GM19328 (cell line): Measurements from ENCODE around the gene NR2F1.

Experiments
- ATAC-seq: cut with Tn5 transposase; IDR thresholded peaks from one replicate; pipeline ENCODE4 v1.9.1; 2021; ENCODE audit warnings: mild to moderate bottlenecking, moderate library complexity; ENCODE audit not compliant: unreplicated experiment

NR2F1 gene

GRCh38 chr5:93635991-93636390, 53.0 kb downstream of the NR2F1 start:
- no peak for ATAC-seq

- no peak for ATAC-seq
Measured at GRCh38 chr5:93636837-93637236, 53.8 kb downstream of the NR2F1 start.

GRCh38 chr5:93637697-93638096, 54.7 kb downstream of the NR2F1 start:
- no peak for ATAC-seq

- no peak for ATAC-seq
Measured at GRCh38 chr5:93642526-93642925, 59.5 kb downstream of the NR2F1 start.
